PC-9 (cell line): Measurements from ENCODE around the gene SCT. TPM values are rescaled to one million over a fixed set of nuclear protein-coding genes. Genes with fewer than 3 reads are reported as not detected.

Source experiments
- BruUV-seq: library from RNA; stranded (reverse); fragments of 400-500 nt; replicated peaks from 2 replicates; lab custom pipeline; 2021; lab: Mats Ljungman, UMichigan
- CTCF ChIA-PET: fragments of 300-600 bp; sonication (Branson Sonifier 250); formaldehyde crosslinking; loops from one replicate; lab custom pipeline; 2022; ENCODE audit warnings: antibody characterized with exemption; lab: Charles Lee
- POLR2A ChIA-PET: fragments of 300-600 bp; sonication (Branson Sonifier 250); formaldehyde crosslinking; loops from one replicate; lab custom pipeline; 2022; ENCODE audit warnings: antibody characterized with exemption; ENCODE audit not compliant: unreplicated experiment; lab: Charles Lee
- DNase-seq, 2 experiments: peaks; one replicate each; pipeline versions ENCODE4 v3.0.0 to v3.0.0-alpha.2; 2015 to 2022; ENCODE audit warnings: mixed read lengths in 1 of 2
- H2AFZ ChIP-seq: fragments of 200-600 bp; sonication (generic); 2 replicates; pipeline ENCODE4 v1.8.1; 2017; ENCODE audit warnings: antibody characterized with exemption
- H3F3A ChIP-seq: fragments of 200-600 bp; sonication (generic); 2 replicates; pipeline ENCODE4 v1.8.1; 2017; ENCODE audit warnings: antibody characterized with exemption, mild to moderate bottlenecking, low read depth; ENCODE audit not compliant: insufficient read depth
- H3K27ac ChIP-seq: fragments of 200-600 bp; sonication (generic); 2 replicates; pipeline ENCODE4 v1.6.1; 2016; ENCODE audit warnings: mixed run types
- H3K27me3 ChIP-seq: fragments of 200-600 bp; sonication (generic); 2 replicates; pipeline ENCODE4 v1.6.1; 2016; ENCODE audit warnings: low read depth, mixed run types; ENCODE audit not compliant: insufficient read depth
- H3K36me3 ChIP-seq: fragments of 200-600 bp; sonication (generic); 2 replicates; pipeline ENCODE4 v1.6.1; 2016; ENCODE audit warnings: low read depth, mixed run types
- H3K4me1 ChIP-seq: fragments of 200-600 bp; sonication (generic); replicated peaks from 2 replicates; pipeline ENCODE4 v1.6.1; 2016; ENCODE audit warnings: mixed run types; ENCODE audit not compliant: insufficient read depth
- H3K4me2 ChIP-seq: fragments of 200-600 bp; sonication (generic); 2 replicates; pipeline ENCODE4 v1.6.1; 2017; ENCODE audit warnings: mixed run types
- H3K4me3 ChIP-seq: fragments of 200-600 bp; sonication (generic); 2 replicates; pipeline ENCODE4 v1.6.1; 2016; ENCODE audit warnings: mixed run types
- H3K79me2 ChIP-seq: fragments of 200-600 bp; sonication (generic); 2 replicates; pipeline ENCODE4 v1.6.1; 2017; ENCODE audit warnings: low read depth, mixed run types
- H3K9me2 ChIP-seq: fragments of 200-600 bp; sonication (generic); 2 replicates; pipeline ENCODE4 v1.8.1; 2017; ENCODE audit warnings: mild to moderate bottlenecking; ENCODE audit not compliant: insufficient read depth
- H3K9me3 ChIP-seq: fragments of 200-600 bp; sonication (generic); 2 replicates; pipeline ENCODE4 v1.8.1; 2016; ENCODE audit warnings: low read depth; ENCODE audit not compliant: insufficient read depth
- H4K20me1 ChIP-seq: fragments of 200-600 bp; sonication (generic); 2 replicates; pipeline ENCODE4 v1.8.1; 2017; ENCODE audit not compliant: insufficient read depth
- EZH2 ChIP-seq: fragments of 200-600 bp; sonication (generic); IDR thresholded peaks from 2 replicates; pipeline ENCODE4 v1.8.0; 2017; ENCODE audit warnings: antibody characterized with exemption, low read depth
- intact Hi-C: fragments of 100-400 bp; cut with micrococcal nuclease; formaldehyde crosslinking; loops from one replicate; pipeline ENCODE4 v1.10.0; 2022; ENCODE audit not compliant: unreplicated experiment
- total RNA-seq: library from RNA; stranded (reverse); gene quantifications from 2 replicates; pipeline ENCODE4 v1.2.3, GENCODE V29; 2021
- TF ChIP-seq, protein P1 (sequence below): fragments of 200-600 bp; sonication (generic); conservative IDR thresholded peaks from 2 replicates; pipeline ENCODE4 v1.6.1; 2017; ENCODE audit warnings: mixed run types, antibody characterized with exemption, mild to moderate bottlenecking, moderate library complexity

Gene SCT
- total RNA-seq, 1 experiment from 2014 or later = not detected

DNA sequence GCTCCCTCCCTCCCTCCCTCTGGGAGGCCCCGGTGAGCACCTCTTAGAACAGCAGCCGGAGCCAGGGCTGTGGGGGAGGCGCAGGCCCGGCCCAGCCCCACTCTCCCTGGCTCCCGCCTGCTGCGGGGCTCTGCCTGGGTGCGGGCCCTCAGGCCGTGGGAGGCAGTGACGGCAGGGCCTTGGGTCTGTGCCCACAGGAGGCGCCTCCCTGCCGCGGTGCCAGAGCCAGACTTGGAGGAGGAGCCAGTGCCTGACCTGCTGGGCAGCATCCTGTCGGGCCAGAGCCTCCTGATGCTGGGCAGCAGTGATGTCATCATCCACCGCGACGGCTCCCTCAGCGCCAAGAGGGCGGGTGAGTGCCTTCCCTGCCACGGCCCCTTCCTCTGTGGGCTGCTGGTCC is 20.7 kb downstream of the SCT start:
- BruUV-seq = no TSS peak
- ChIA-PET CTCF (no interaction called here), POLR2A (no interaction called here)
- no peaks in the 10 kb centered on the region for H3F3A ChIP-seq
- H4K20me1 ChIP-seq = no peaks in the 10 kb centered on the region
- no peak for TF ChIP-seq EZH2
- TF ChIP-seq, protein P1, sequence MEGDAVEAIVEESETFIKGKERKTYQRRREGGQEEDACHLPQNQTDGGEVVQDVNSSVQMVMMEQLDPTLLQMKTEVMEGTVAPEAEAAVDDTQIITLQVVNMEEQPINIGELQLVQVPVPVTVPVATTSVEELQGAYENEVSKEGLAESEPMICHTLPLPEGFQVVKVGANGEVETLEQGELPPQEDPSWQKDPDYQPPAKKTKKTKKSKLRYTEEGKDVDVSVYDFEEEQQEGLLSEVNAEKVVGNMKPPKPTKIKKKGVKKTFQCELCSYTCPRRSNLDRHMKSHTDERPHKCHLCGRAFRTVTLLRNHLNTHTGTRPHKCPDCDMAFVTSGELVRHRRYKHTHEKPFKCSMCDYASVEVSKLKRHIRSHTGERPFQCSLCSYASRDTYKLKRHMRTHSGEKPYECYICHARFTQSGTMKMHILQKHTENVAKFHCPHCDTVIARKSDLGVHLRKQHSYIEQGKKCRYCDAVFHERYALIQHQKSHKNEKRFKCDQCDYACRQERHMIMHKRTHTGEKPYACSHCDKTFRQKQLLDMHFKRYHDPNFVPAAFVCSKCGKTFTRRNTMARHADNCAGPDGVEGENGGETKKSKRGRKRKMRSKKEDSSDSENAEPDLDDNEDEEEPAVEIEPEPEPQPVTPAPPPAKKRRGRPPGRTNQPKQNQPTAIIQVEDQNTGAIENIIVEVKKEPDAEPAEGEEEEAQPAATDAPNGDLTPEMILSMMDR = no peak
- no peaks in the 10 kb centered on the region for H3K36me3 ChIP-seq
- no peak overlapping the region for H2AFZ ChIP-seq
- no peak overlapping the region for H3K4me3 ChIP-seq
- peak in 1 of 2 experiments; percentile 79 for DNase-seq
- intact Hi-C loops = no loop called here
- no peaks in the 10 kb centered on the region for H3K9me3 ChIP-seq
- no peaks in the 10 kb centered on the region for H3K4me1 ChIP-seq
- H3K27ac ChIP-seq = no peak overlapping the region
- H3K27me3 ChIP-seq = no peaks in the 10 kb centered on the region
- H3K79me2 ChIP-seq = no peaks in the 10 kb centered on the region
- no peak overlapping the region for H3K4me2 ChIP-seq
- H3K9me2 ChIP-seq = no peaks in the 10 kb centered on the region

DNA sequence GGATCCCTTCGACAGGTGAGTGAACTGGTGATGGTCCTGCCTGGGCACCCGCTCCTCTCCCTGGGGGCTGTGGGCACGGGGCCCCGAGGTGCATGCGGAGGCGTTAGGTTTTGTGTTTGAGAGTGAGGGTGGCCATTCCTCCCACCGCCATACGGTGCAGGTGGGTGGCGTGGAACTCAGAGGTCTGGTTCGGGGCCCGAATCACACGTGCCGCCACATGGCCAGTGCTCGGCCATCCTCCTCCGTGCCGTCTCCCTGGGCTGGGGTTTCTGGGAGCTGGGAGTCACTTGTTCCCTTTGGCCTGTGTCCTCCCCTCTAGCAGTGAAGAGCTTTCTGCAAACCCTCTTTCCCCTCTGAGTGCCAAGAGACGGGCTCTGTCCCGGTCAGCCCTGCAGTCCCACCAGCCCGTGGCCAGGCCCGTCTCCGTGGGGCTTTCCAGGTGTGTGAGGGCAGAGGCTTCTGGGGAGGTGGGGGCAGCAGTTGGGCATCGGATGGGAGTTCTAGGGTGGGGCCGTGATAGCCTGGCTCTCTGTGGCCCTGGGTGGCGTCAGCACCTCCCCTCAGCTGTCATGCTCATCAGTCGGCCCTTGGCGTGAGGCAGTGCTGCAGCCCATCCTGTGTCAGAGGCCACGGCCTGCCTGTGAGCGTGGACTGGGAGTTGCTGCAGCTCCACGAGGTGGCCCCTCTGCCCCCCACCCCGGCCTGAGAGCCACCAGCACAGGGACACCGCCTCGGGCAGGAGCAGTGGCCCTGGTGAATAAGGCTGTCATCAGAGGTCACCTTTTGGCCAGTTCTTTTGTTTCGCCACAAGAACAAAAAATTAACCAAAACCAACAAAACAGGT is 21.5 kb downstream of the SCT start:
- no peaks in the 10 kb centered on the region for H3K27me3 ChIP-seq
- no TSS peak for BruUV-seq
- H3K9me3 ChIP-seq = no peaks in the 10 kb centered on the region
- H3K4me3 ChIP-seq = no peak overlapping the region
- no peaks in the 10 kb centered on the region for H3F3A ChIP-seq
- no peaks in the 10 kb centered on the region for H4K20me1 ChIP-seq
- no peak for DNase-seq
- H2AFZ ChIP-seq = no peak overlapping the region
- TF ChIP-seq, protein P1 = no peak
- no peak for TF ChIP-seq EZH2
- ChIA-PET POLR2A (no interaction called here), CTCF (no interaction called here)
- H3K4me2 ChIP-seq = no peak overlapping the region
- H3K36me3 ChIP-seq = no peaks in the 10 kb centered on the region
- no peaks in the 10 kb centered on the region for H3K79me2 ChIP-seq
- H3K9me2 ChIP-seq = no peaks in the 10 kb centered on the region
- intact Hi-C loops = no loop called here
- no peak overlapping the region for H3K27ac ChIP-seq
- H3K4me1 ChIP-seq = no peaks in the 10 kb centered on the region

DNA sequence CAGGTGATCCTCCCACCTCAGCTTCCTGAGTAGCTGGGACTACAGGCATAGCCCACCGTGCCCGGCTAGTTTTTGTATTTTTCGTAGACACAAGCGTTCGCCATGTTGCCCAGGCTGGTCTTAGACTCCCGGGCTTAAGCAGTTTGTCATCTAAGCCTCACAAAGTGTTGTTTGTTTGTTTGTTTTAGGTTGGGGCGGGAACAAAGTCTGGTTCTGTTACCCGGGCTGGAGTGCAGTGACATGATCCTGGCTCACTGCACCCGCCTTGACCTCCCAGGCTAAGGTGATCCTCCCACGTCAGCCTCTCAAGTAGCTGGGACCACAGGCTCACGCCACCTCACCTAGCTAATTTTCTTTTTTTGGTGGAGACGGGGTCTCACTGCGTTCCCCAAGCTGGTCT is 23.8 kb downstream of the SCT start:
- no peaks in the 10 kb centered on the region for H3K36me3 ChIP-seq

More for the DNA sequence above, 23.8 kb downstream of the SCT start:
- Histone ChIP-seq H3K27ac (no peak overlapping the region), H3K4me1 (no peaks in the 10 kb centered on the region), H3K9me2 (no peaks in the 10 kb centered on the region), H2AFZ (no peak overlapping the region), H3K4me3 (no peak overlapping the region), H3K9me3 (no peaks in the 10 kb centered on the region), H3K79me2 (no peaks in the 10 kb centered on the region), H3F3A (no peaks in the 10 kb centered on the region), H3K4me2 (no peak overlapping the region), H3K27me3 (no peaks in the 10 kb centered on the region), H4K20me1 (no peaks in the 10 kb centered on the region)
- POLR2A ChIA-PET = no interaction called here
- TF ChIP-seq EZH2 = no peak
- TF ChIP-seq, protein P1 = no peak
- intact Hi-C loops = no loop called here
- CTCF ChIA-PET = no interaction called here
- BruUV-seq = no TSS peak
- DNase-seq = no peak
